SHP77 treated with DMSO at 0.1 percent for 48 hours (cell line): ENCODE measurements around the gene TMEM132A.

ENCODE experiments used
- DNase-seq: peaks from one replicate; lab custom pipeline; 2025; lab: John Stamatoyannopoulos, UW

TMEM132A gene, protein sequence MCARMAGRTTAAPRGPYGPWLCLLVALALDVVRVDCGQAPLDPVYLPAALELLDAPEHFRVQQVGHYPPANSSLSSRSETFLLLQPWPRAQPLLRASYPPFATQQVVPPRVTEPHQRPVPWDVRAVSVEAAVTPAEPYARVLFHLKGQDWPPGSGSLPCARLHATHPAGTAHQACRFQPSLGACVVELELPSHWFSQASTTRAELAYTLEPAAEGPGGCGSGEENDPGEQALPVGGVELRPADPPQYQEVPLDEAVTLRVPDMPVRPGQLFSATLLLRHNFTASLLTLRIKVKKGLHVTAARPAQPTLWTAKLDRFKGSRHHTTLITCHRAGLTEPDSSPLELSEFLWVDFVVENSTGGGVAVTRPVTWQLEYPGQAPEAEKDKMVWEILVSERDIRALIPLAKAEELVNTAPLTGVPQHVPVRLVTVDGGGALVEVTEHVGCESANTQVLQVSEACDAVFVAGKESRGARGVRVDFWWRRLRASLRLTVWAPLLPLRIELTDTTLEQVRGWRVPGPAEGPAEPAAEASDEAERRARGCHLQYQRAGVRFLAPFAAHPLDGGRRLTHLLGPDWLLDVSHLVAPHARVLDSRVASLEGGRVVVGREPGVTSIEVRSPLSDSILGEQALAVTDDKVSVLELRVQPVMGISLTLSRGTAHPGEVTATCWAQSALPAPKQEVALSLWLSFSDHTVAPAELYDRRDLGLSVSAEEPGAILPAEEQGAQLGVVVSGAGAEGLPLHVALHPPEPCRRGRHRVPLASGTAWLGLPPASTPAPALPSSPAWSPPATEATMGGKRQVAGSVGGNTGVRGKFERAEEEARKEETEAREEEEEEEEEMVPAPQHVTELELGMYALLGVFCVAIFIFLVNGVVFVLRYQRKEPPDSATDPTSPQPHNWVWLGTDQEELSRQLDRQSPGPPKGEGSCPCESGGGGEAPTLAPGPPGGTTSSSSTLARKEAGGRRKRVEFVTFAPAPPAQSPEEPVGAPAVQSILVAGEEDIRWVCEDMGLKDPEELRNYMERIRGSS

DNA sequence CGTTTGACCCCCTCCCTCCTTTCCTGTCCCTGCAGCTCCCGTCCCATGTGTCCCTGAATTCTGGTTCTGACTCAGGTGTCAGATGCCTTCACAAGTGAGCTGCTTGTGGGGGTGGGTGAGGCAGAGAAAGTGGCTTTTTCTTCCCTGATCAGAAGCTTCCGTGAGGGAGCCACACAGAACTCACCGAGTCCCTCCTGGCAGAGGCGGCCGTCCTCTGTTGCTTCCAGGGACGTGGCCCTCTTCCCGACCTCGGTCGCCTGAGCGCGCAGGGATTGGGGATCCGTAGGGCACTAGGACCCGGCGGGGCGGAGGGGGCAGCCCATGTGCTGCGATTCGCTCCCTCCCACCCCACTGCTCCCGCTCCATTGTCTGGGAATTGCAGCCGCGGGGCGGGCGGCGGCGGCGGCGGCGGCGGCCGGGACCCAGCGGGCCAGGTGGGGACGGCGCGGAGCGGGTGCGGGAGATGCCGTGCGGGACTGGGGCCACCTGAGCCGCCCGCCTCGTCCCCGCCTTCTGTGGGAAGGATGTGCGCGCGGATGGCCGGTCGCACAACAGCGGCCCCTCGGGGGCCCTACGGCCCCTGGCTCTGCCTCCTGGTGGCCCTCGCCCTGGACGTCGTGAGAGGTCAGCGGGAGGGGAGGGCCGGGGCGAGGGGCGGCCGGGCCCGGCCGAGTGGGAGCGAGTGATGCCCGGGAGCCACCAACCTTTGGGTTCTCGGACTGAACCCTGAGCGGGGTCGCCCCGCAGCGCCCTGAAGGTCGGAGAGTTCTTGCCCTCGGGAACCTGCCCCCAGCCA, at the start of gene TMEM132A:
TSS of gene TMEM132A (plus strand) at position 351 of the 796 bp plus-strand sequence. CDS start at position 525, 174 bp downstream.
- DNase-seq = no peak

GRCh38 chr11:60875366-60876167, 48.7 kb upstream of the TMEM132A start:
- no peak for DNase-seq

- DNase-seq = no peak
These were observed 48.1 kb upstream of the TMEM132A start for GRCh38 chr11:60876168-60876485.

DNA sequence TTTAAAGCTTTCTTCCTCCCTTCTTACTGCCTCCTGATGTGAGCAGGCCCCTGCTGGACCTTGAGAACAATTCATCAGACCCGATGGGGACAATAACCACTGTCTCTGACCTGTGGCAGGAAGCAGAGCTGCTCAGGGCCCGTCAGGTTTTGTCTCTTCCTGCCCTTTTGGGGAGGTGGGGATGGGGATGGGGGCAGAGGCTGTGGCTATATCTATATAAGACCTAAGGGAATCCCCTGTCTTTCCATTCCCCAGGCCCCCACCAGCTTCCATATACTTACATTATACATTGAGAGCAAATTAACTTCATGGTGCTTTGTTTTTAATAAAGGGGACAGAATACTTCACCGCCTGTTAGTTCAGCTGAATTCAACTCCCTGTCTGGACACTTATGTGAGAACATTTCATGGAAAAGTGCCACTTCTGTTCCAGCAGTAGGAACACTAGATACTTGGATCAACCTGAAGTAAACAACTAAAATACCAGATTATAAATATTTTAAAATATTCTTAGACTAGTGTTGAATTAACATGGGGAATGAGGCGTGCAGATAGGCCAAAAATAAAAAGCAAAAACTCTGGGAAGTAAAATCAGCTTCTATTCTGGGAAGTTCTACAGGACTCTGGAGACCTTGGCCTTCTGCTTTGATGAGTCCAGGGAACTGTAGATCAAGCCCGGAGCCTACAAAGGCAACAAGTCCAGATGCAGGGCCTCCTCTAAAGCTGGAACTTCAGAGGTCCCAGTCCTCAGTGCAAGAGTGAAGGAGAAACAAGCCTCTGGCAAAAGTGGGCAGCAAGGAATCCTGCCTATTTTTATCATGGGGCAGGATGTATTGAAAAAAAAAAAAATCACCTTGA, 45.8 kb upstream of the TMEM132A start:
- no peak for DNase-seq

GRCh38 chr11:60879104-60879503, 45.2 kb upstream of the TMEM132A start:
- DNase-seq = no peak

- no peak for DNase-seq
These were observed 44.2 kb upstream of the TMEM132A start for GRCh38 chr11:60879971-60880588.

DNA sequence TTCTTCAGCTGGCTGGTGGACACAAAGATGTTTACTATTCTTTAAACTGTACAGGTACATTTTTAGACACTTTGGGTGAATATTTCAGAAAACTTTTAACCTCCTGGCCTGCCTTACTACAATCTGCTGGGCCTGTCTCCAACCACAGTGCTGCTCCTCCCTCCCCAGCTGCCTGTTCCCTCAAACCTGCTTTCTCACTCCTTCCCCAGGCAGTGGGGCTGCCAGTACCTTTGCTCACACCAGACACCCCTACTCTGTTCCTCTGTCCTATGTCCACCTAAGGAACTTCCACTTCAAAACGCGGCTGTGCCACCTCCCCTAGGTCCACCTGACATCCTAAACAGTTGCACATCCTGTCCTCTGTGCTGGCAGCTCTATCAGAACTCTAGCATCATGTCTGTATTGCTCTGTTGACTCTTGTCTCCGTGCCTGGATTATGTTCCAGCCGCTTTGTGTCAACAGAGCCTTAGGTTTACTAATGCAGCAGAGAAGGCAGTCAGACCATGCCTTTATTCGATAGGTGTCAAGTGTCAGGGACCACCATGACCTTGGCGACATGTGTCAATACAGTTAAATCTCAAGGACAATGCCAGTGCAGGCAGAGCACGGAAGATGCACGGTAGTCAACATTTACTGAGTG, 43.5 kb upstream of the TMEM132A start:
- peak; percentile 26 for DNase-seq

- DNase-seq = peak; percentile 39
These were observed 36.7 kb upstream of the TMEM132A start for GRCh38 chr11:60887556-60887955.

DNA sequence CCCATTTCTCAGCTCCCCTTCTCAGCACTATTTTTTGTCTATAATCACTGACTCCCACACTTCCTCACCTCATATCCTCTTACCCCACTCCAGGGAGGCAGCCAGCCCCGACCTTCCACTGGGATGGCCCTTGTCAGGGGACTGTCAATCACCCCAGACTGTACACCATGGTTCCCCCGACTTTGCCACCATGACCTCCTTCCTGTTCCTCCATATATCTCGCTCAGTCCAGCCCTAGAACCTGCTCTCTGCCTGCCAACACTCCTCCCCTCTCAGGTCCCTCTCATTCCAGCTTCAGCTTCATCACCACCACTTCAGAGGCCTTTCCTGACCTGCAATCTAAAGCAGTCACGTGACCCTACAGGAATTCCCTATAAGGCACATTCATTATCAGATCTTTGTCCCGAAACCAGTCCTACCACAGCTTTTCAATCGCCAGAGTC, 34.4 kb upstream of the TMEM132A start:
- DNase-seq = no peak

- DNase-seq = no peak
These were observed 33.6 kb upstream of the TMEM132A start for GRCh38 chr11:60890696-60891095.

DNA sequence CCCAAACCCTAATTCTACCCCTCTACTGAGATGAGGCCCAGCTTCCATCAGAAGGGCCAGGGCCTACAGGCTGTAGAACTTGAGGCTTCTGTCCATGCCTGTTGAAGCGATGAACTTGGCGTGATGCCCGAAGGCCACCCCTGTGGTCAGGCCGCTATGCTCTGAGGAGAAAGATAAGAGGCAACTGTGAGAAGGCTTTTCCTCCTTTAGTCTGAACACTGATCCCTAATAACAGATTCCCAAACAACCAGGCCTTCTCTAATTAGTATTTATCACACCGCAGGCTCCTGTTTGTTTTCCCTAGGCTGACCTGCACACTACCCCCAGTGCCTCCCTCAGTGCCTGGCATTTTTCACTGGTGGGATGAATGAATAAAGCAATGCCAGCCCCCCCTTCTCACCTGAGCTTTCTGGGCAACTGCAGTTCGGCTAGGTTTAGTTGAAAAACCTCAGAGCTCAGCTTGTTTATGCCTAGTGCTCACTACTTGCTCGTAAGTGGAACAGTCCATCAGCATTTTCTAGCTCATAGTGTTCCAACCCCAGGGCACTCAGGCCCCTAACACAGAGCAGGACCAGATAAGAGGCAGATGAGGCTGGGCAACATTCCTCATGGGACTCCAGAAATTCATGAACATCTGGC, 33.0 kb upstream of the TMEM132A start:
- no peak for DNase-seq

- no peak for DNase-seq
These were observed 28.6 kb upstream of the TMEM132A start for GRCh38 chr11:60895687-60896086.

GRCh38 chr11:60897496-60897895, 26.8 kb upstream of the TMEM132A start:
- DNase-seq = no peak

DNA sequence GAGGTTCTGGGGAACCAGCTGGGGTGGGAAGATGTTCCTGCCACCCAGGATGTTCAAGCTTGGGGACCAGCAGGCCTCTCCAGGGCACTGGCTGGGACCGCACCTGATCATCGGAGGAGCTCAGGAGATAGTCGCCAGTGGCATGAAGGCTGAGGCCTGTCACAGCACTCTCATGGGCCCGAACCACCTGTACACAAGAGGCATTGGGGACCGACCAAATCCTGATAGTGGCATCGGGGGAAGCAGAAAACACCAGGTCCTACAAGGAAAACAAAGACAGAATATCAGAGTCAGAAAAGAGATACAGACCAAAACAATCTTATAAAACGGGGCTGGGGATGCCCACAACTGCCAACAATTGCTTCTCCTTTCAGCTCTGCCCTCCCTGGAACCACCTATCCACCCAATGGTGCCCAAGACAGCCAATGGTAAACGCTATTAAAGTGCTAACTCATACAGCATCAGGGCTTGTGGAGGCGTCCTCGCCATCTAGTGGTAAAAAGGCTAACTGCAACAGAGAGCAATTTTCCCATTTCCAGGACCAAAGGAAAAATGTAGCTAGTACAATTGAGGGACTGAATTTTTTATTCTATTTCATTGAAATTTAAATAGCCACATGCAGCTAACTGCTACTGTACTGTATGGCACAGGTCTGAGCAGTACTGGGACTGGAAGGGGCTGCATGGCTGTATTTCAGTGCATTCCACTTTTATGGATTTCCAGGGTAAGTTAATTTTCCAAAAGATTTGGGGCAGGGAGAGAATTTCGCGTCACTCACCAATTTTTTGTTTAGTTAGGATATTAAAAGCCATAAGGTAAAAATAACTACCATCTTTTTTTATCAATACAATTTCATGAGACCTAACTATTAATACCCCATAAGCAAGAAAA, 25.0 kb upstream of the TMEM132A start:
- DNase-seq = no peak

GRCh38 chr11:60899977-60900376, 24.3 kb upstream of the TMEM132A start:
- no peak for DNase-seq

- DNase-seq = no peak
These were observed 23.4 kb upstream of the TMEM132A start for GRCh38 chr11:60900673-60901404.

DNA sequence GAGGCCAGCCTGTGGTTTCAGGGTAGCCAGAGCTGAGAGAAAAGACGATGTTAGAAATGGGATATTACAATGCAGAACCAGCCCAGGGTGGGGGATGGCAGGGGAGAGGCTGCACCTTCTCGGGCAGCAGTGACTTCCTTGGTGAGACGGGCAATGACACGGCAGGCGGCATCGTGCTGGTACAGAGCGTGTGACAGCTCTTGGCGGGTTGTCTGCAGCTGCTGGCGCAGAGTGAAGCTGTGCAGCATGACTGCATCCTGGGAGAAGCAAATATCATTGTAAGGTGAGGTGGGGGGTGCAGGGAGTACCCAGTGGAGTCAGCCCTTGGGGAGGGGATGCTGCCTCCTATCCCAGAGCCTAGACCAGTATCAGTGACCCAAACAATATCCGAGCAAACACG, 21.6 kb upstream of the TMEM132A start:
- DNase-seq = no peak
